ENCODE data around the gene SYNCRIP.

Gene SYNCRIP

DNA sequence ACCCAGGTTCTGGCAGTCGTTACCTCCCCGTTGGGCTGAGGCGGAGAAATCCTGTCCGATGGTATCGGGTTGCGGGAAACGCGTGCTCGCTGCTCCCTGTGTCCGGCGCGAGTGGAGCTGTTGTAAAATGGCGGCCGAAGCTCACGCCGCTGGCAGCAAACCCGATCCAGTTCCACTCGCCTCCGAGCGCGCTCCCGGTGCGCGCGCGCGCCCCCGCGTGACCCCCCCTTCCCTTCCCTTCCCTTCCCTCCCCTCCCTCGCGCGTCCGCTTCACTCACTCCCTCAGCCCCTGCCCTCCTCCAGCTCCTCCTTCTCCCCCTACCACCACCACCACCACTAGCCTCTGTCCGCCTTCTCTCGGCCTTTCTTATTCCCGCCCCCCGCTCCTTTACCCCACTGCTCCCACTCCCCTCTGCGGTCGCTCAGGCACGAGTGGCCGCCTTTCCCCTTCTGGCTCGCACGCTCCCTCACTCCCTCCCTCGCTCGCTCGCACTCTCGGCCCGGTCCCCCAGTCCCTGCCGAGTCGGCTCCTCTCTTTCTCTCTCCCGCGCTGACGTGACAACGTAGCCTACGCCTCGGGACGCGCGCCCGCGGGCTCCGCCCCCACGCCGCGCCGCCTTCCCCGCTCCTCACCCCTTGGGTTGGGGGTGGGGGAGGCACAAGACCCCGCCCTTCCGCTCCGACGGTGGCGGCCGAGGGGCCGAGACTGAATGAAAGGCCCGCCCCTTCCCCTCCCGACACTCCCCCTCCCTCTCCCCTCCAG is at the start of gene SYNCRIP:
Gene SYNCRIP (minus strand): TSS at position 113 of the 763 bp plus-strand sequence. CDS start 1,447 bp downstream, outside the sequence.
- peak; percentile 83 for ATAC-seq
- TF ChIP-seq, protein P1, sequence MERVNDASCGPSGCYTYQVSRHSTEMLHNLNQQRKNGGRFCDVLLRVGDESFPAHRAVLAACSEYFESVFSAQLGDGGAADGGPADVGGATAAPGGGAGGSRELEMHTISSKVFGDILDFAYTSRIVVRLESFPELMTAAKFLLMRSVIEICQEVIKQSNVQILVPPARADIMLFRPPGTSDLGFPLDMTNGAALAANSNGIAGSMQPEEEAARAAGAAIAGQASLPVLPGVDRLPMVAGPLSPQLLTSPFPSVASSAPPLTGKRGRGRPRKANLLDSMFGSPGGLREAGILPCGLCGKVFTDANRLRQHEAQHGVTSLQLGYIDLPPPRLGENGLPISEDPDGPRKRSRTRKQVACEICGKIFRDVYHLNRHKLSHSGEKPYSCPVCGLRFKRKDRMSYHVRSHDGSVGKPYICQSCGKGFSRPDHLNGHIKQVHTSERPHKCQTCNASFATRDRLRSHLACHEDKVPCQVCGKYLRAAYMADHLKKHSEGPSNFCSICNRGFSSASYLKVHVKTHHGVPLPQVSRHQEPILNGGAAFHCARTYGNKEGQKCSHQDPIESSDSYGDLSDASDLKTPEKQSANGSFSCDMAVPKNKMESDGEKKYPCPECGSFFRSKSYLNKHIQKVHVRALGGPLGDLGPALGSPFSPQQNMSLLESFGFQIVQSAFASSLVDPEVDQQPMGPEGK (CRISPR knock-in tag; IDR thresholded peaks at IDR 0.05; ENCODE audit: borderline replicate concordance), result peak; percentile 63; the same call in 1 of the 2 replicates
- TF ChIP-seq RARB (CRISPR knock-in tag; IDR thresholded peaks at IDR 0.05) (peak; percentile 55; the same call in 1 of the 2 replicates), ZFP3 (CRISPR knock-in tag; IDR thresholded peaks at IDR 0.05) (no peak)

DNA sequence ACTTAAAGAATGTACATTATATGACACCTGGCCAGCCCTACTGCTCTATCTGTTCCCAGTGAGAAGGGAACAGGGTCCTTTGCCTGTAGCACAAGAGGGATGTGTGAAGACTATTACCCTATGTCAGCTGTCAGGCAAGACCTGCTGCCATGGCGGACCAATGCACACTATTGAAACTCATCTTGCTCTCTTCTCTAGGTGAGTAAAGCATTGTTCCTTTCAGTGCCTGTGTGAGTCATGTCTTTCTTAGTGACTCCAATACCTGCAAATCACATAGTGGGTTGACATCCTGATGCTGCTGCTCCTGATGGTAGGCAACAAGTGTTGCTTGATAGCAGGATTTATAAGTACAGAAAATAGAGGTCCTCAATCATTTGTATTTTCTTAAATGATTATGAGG is 48.8 kb upstream of the SYNCRIP start:
- no peak for ATAC-seq
- no peak for TF ChIP-seq OSR1 (CRISPR knock-in tag; IDR thresholded peaks at IDR 0.05)
- TF ChIP-seq, protein P2, sequence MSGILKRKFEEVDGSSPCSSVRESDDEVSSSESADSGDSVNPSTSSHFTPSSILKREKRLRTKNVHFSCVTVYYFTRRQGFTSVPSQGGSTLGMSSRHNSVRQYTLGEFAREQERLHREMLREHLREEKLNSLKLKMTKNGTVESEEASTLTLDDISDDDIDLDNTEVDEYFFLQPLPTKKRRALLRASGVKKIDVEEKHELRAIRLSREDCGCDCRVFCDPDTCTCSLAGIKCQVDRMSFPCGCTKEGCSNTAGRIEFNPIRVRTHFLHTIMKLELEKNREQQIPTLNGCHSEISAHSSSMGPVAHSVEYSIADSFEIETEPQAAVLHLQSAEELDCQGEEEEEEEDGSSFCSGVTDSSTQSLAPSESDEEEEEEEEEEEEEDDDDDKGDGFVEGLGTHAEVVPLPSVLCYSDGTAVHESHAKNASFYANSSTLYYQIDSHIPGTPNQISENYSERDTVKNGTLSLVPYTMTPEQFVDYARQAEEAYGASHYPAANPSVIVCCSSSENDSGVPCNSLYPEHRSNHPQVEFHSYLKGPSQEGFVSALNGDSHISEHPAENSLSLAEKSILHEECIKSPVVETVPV (CRISPR knock-in tag; IDR thresholded peaks at IDR 0.05), result no peak
- no peak for TF ChIP-seq TOX (CRISPR knock-in tag; IDR thresholded peaks at IDR 0.05; ENCODE audit: borderline replicate concordance)
- no peak for TF ChIP-seq SNAI2 (CRISPR knock-in tag; IDR thresholded peaks at IDR 0.05)
- TF ChIP-seq ZFP3 (CRISPR knock-in tag; IDR thresholded peaks at IDR 0.05), result no peak
- TF ChIP-seq ZNF70 (CRISPR knock-in tag; IDR thresholded peaks at IDR 0.05), result no peak
- TF ChIP-seq ZFP30 (CRISPR knock-in tag; IDR thresholded peaks at IDR 0.05), result no peak
- TF ChIP-seq, protein P1 (CRISPR knock-in tag; IDR thresholded peaks at IDR 0.05; ENCODE audit: borderline replicate concordance), result no peak
- TF ChIP-seq ZC3H10 (CRISPR knock-in tag; IDR thresholded peaks at IDR 0.05), result no peak
- TF ChIP-seq, protein P3, sequence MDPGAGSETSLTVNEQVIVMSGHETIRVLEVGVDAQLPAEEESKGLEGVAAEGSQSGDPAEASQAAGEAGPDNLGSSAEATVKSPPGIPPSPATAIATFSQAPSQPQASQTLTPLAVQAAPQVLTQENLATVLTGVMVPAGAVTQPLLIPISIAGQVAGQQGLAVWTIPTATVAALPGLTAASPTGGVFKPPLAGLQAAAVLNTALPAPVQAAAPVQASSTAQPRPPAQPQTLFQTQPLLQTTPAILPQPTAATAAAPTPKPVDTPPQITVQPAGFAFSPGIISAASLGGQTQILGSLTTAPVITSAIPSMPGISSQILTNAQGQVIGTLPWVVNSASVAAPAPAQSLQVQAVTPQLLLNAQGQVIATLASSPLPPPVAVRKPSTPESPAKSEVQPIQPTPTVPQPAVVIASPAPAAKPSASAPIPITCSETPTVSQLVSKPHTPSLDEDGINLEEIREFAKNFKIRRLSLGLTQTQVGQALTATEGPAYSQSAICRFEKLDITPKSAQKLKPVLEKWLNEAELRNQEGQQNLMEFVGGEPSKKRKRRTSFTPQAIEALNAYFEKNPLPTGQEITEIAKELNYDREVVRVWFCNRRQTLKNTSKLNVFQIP (CRISPR knock-in tag; IDR thresholded peaks at IDR 0.05; ENCODE audit: borderline replicate concordance, low read depth), result no peak
- TF ChIP-seq ZNF565 (CRISPR knock-in tag; conservative IDR thresholded peaks at IDR 0.05; ENCODE audit: low read depth), result no peak
- TF ChIP-seq, protein P4, sequence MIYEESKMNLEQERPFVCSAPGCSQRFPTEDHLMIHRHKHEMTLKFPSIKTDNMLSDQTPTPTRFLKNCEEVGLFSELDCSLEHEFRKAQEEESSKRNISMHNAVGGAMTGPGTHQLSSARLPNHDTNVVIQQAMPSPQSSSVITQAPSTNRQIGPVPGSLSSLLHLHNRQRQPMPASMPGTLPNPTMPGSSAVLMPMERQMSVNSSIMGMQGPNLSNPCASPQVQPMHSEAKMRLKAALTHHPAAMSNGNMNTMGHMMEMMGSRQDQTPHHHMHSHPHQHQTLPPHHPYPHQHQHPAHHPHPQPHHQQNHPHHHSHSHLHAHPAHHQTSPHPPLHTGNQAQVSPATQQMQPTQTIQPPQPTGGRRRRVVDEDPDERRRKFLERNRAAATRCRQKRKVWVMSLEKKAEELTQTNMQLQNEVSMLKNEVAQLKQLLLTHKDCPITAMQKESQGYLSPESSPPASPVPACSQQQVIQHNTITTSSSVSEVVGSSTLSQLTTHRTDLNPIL (CRISPR knock-in tag; IDR thresholded peaks at IDR 0.05; ENCODE audit: low read depth), result no peak
- TF ChIP-seq PPARA (CRISPR knock-in tag; IDR thresholded peaks at IDR 0.05; ENCODE audit: borderline replicate concordance), result no peak
- TF ChIP-seq TCF4 (CRISPR knock-in tag; IDR thresholded peaks at IDR 0.05; ENCODE audit: borderline replicate concordance), result no peak
- TF ChIP-seq ESRRG (CRISPR knock-in tag; IDR thresholded peaks at IDR 0.05), result no peak
- TF ChIP-seq GLIS3 (CRISPR knock-in tag; IDR thresholded peaks at IDR 0.05), result no peak
- TF ChIP-seq, protein P5, sequence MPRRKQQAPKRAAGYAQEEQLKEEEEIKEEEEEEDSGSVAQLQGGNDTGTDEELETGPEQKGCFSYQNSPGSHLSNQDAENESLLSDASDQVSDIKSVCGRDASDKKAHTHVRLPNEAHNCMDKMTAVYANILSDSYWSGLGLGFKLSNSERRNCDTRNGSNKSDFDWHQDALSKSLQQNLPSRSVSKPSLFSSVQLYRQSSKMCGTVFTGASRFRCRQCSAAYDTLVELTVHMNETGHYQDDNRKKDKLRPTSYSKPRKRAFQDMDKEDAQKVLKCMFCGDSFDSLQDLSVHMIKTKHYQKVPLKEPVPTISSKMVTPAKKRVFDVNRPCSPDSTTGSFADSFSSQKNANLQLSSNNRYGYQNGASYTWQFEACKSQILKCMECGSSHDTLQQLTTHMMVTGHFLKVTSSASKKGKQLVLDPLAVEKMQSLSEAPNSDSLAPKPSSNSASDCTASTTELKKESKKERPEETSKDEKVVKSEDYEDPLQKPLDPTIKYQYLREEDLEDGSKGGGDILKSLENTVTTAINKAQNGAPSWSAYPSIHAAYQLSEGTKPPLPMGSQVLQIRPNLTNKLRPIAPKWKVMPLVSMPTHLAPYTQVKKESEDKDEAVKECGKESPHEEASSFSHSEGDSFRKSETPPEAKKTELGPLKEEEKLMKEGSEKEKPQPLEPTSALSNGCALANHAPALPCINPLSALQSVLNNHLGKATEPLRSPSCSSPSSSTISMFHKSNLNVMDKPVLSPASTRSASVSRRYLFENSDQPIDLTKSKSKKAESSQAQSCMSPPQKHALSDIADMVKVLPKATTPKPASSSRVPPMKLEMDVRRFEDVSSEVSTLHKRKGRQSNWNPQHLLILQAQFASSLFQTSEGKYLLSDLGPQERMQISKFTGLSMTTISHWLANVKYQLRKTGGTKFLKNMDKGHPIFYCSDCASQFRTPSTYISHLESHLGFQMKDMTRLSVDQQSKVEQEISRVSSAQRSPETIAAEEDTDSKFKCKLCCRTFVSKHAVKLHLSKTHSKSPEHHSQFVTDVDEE (CRISPR knock-in tag; IDR thresholded peaks at IDR 0.05), result no peak
- TF ChIP-seq CSDC2 (CRISPR knock-in tag; IDR thresholded peaks at IDR 0.05), result no peak

Measured in SK-N-SH treated with all-trans-retinoic acid at 6 μM for 48 hours (cell line).